ENCODE results near the gene LYPD3.

Gene LYPD3

GRCh38 chr19:43433689-43434088, 31.7 kb downstream of the LYPD3 start:
- FAIRE-seq (no peak), DNase-seq (ENCODE audit: insufficient read length, low spot score) (no peak)
- no peak for TF ChIP-seq CTCF (IDR thresholded peaks at IDR 0.05; ENCODE audit: insufficient read depth, missing control alignments)

GRCh38 chr19:43433358-43433673, 32.1 kb downstream of the LYPD3 start:
- no peak for FAIRE-seq
- no peak for TF ChIP-seq CTCF (IDR thresholded peaks at IDR 0.05; ENCODE audit: insufficient read depth, missing control alignments)

GRCh38 chr19:43430976-43431375, 34.4 kb downstream of the LYPD3 start:
- FAIRE-seq (no peak), DNase-seq (ENCODE audit: insufficient read length, low spot score) (no peak)
- no peak for TF ChIP-seq CTCF (IDR thresholded peaks at IDR 0.05; ENCODE audit: insufficient read depth, missing control alignments)

More at GRCh38 chr19:43433358-43433673, 32.1 kb downstream of the LYPD3 start:
- DNase-seq (ENCODE audit: insufficient read length, low spot score) = no peak

- FAIRE-seq (no peak), DNase-seq (ENCODE audit: insufficient read length, low spot score) (no peak)
- no peak for TF ChIP-seq CTCF (IDR thresholded peaks at IDR 0.05; ENCODE audit: insufficient read depth, missing control alignments)
Measured at GRCh38 chr19:43430142-43430710, 35.2 kb downstream of the LYPD3 start.

GRCh38 chr19:43429395-43429794, 36.0 kb downstream of the LYPD3 start:
- no peak for DNase-seq (ENCODE audit: insufficient read length, low spot score)
- TF ChIP-seq CTCF (IDR thresholded peaks at IDR 0.05; ENCODE audit: insufficient read depth, missing control alignments) = no peak
- FAIRE-seq = no peak

- FAIRE-seq = no peak
- no peak for DNase-seq (ENCODE audit: insufficient read length, low spot score)
- peak; percentile 14 for TF ChIP-seq CTCF (IDR thresholded peaks at IDR 0.05; ENCODE audit: insufficient read depth, missing control alignments)
Measured at GRCh38 chr19:43425567-43426392, 39.6 kb downstream of the LYPD3 start.

GRCh38 chr19:43423779-43424178, 41.6 kb downstream of the LYPD3 start:
- no peak for TF ChIP-seq CTCF (IDR thresholded peaks at IDR 0.05; ENCODE audit: insufficient read depth, missing control alignments)
- FAIRE-seq = no peak
- DNase-seq (ENCODE audit: insufficient read length, low spot score) = no peak
